GM10266 (cell line): ENCODE results near the gene NHERF1.

Experiments used
- DNase-seq: peaks from one replicate; pipeline ENCODE4 v3.0.0; 2012; ENCODE audit errors: extremely low spot score
- TF ChIP-seq, protein P1 (sequence below): IDR thresholded peaks from 2 replicates; pipeline ENCODE4 v1.5.1; 2012; ENCODE audit warnings: mild to moderate bottlenecking, low read depth; ENCODE audit not compliant: control insufficient read depth, insufficient read depth; ENCODE audit errors: missing control alignments

Gene NHERF1

DNA sequence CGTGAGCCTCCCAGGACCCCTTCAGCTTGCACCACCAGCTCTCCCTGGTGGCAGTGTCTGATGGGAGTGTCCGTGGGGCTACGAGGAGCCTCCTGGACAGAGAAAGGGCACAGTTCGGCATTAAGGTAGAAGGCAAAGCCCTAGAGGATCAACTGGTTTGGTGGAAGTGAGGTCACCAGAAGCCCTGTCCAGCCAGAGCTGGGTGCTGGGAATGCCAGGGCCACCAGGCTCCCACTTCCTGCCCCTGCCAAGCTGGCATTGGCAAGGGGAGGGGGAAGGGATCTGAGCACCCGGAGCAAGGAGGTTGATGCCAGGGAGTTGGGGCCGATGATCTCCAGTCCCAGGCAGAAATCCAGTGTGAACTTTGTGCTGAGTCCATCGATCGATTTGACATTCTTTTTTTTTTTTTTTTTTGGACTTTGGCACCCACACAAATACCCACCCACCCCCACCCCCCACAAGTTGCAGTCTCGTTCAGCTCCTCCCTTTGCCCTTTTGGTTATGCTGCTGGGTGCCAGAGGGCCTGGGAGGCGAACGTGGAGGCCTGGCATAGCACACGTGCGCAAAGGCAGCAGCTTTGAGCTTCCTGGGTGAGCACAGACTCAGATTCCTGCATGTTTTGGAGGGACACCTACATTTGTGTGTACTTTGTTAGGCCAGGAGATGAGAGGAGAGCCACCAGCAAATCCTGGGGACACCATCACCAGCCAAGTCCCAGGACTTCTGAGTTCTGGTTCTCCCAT, 2.1 kb downstream of the NHERF1 start:
- TF ChIP-seq, protein P1, sequence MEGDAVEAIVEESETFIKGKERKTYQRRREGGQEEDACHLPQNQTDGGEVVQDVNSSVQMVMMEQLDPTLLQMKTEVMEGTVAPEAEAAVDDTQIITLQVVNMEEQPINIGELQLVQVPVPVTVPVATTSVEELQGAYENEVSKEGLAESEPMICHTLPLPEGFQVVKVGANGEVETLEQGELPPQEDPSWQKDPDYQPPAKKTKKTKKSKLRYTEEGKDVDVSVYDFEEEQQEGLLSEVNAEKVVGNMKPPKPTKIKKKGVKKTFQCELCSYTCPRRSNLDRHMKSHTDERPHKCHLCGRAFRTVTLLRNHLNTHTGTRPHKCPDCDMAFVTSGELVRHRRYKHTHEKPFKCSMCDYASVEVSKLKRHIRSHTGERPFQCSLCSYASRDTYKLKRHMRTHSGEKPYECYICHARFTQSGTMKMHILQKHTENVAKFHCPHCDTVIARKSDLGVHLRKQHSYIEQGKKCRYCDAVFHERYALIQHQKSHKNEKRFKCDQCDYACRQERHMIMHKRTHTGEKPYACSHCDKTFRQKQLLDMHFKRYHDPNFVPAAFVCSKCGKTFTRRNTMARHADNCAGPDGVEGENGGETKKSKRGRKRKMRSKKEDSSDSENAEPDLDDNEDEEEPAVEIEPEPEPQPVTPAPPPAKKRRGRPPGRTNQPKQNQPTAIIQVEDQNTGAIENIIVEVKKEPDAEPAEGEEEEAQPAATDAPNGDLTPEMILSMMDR: no peak
- DNase-seq: no peak

DNA sequence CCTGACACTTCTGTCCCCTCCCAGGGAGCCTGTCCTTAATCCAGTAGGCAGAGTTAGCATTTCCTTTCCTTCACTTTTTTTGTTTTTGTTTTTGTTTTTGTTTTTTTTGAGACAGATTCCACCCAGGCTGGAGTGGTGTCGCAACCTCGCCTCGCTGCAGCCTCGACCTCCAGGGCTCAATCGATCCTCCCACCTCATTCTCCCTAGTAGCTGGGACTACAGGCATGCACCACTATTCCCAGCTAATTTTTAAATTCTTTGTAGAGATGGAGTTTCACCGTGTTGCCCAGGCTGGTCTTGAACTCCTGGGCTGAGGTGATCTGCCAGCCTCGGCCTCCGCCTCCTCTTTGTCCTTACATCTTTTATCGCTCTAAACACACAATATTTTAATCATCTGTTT, 4.0 kb downstream of the NHERF1 start:
- TF ChIP-seq, protein P1: no peak
- DNase-seq: no peak

DNA sequence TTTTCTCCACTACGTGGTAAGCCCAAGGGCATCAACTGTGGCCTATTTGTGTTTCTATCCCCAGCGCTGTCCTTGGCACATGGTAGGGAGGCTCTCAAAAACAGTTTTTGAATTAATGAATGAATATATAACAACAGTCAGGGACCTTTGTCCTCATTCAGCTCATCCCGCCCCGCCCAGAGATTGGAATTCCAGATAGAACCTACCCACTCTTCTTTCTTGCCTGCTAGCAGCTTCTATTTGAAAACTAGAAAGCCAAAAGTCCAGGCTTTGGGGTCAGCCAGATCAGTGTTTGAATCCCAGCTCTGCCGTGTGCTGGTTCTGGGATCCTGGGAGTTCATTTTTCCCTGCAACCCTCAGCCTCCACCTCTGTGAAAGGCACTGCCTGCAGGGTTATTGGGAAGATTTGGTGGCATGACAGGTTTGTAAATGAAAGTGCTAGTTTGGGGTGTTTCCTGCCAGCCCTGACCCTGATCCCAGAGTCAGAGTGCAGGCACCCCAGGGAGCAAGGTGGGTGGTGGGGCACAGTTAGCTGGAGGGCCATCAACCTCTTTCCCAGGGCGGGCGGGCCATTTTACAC, 4.5 kb downstream of the NHERF1 start:
- TF ChIP-seq, protein P1: no peak
- DNase-seq: no peak

DNA sequence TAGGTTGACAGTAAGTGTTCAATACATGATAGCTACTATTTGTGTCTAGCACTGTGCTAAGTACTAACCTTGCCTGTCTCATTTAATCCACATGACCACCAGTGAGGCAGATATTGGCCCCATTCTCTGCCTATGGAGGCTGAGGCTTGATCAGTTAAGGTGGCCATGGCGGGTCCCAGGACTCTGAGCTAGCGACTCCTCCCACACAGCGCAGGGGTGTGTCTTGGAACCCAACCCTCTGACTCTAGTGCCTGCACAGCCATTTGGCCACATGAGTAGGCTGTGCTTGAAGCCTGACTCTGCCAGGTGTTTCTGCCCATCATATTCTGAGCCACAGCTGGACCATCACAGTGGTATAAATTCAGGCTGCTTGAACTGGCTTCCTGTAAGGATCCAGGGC, 6.4 kb downstream of the NHERF1 start:
- TF ChIP-seq, protein P1: no peak
- DNase-seq: no peak

DNA sequence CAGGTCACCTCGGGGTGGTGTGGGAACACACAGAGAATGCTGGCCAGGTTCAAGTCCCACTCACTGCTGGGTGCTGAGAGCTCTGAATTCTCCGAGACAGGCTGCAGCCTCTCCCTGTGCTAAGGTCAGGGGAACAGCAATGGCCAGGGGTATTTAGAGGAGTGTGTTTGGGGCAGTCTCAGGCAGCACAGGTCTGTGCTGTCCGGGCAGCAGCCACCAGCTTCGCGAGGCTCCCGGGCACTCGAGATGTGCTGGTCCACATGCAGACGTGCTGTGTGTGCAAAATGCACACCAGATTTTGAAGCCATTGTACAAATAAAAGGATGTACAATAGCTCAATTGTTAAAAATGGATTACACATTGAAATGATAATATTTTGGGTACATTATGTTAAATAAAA, 7.1 kb downstream of the NHERF1 start:
- DNase-seq: no peak
- TF ChIP-seq, protein P1: no peak

DNA sequence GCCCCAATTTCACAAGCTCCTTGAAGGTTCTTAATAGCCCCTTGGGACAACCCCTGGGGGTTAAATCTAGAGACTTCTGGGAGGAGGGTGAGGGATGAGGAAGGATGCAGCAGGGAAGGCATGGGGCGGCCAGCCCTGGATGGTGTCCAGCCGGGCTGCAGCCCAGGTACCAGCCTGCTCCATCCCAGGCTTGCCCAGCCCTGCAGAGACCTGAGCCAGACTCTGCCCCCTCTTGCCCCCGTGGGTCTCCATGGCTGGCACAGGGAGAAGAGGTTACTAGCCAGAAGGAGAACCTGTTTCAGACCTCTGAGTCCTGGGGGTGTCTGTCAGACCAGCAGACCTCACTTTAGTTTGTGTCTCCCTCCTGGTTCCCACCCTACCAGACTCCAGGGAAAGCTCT, 8.5 kb downstream of the NHERF1 start:
- TF ChIP-seq, protein P1: no peak
- no peak for DNase-seq

DNA sequence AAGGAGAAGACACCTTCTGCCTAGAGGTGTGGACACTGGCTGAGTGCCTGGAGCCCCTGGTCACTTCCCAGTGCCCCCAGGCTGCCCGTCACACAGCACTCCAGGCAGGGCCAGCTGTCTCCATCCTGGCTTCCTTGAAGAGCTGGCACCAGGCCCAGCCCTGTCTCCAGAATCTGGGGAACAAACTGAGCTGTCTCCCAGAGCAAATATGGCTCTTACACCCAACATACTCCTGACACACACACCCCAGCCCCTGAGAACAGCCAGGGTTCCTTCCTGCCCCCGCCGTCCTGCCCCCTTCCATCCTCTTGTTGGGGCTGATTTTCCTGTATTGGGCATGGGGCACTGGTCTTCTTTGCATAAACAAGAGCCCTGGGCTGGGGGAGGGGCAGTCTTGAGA, 9.1 kb downstream of the NHERF1 start:
- TF ChIP-seq, protein P1: no peak
- DNase-seq: no peak
